Measurements from ENCODE around the gene CELA2B. TPM values are rescaled to one million over a fixed set of nuclear protein-coding genes. Genes with fewer than 3 reads are reported as not detected.
"Not testable (repeated sequence)": the region's sequence is repeated elsewhere in the genome, so short reads cannot be mapped to it uniquely, and the experiment has no call there.

The CELA2B gene
- total and polyA plus RNA-seq, 2 donors (not counting 1 experiment from before 2014, with no cell fraction given), result not detected

DNA sequence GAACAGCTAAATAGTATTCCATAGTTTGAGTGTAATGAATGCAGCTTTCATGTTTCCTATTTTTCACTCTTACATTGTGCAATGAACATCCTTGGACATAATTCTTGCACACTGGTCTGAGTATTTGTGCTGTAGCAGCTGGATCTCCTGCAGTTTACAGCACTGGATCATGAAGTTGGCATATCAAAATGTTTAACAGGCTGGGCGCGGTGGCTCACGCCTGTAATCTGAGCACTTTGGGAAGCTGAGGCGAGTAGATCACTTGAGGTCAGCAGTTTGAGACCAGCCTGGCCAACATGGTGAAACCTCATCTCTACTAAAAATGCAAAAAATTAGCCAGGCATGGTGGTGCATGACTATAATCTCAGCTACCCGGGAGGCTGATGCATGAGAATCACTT is 4.8 kb upstream of the CELA2B start:
- H3K4me3 ChIP-seq (ENCODE audit: control extremely low read depth in 1 of 5, extremely low read depth in 1 of 5, insufficient read depth in 1 of 5, low read depth in 2 of 5, low read length in 4 of 5); H3K9me3 ChIP-seq (ENCODE audit: control extremely low read depth in 1 of 3, control insufficient read depth in 2 of 3, insufficient read depth in 1 of 3, low read length in 2 of 3); POLR2A ChIA-PET; H3K4me3 Mint-ChIP-seq; intact Hi-C loops (cut with micrococcal nuclease); H3K27ac Mint-ChIP-seq; H3K79me2 ChIP-seq (ENCODE audit: control insufficient read depth, insufficient read depth, low read length); H3K9ac ChIP-seq (ENCODE audit: low read length); DNase-seq; H3K36me3 ChIP-seq (replicated peaks in 1 of 2; ENCODE audit: control extremely low read depth in 1 of 2, control insufficient read depth in 1 of 2, extremely low read depth in 1 of 2, insufficient read depth in 2 of 2, low read length in 1 of 2); H3K27me3 ChIP-seq (replicated peaks in 1 of 4; ENCODE audit: control extremely low read depth in 1 of 4, control insufficient read depth in 3 of 4, insufficient read depth in 4 of 4, low read length in 3 of 4); H2AFZ ChIP-seq (ENCODE audit: insufficient read depth, low read depth, low read length, poor library complexity, severe bottlenecking); H3K9me3 Mint-ChIP-seq (ENCODE audit: insufficient read depth); H3K27me3 Mint-ChIP-seq; H4K20me1 ChIP-seq (ENCODE audit: control insufficient read depth, insufficient read depth, low read length, poor library complexity, severe bottlenecking); H3K4me2 ChIP-seq (replicated peaks; ENCODE audit: low read depth, low read length, poor library complexity, severe bottlenecking); H3K4me1 ChIP-seq (ENCODE audit: control insufficient read depth in 2 of 2, insufficient read depth in 2 of 2, low read length in 2 of 2); ATAC-seq (ENCODE audit: low read depth); H3K4me1 Mint-ChIP-seq; H3K27ac ChIP-seq (ENCODE audit: low read length in 2 of 2): not testable (repeated sequence)
- 92% methylated on average over 5 of the region's 5 CpGs for WGBS (ENCODE audit: insufficient coverage)
- CTCF ChIA-PET, result interaction anchor here (0.7 kb wide), 1 partner anchor 873 kb away, joined by 3 read pairs; no protein-coding TSS in a partner anchor

DNA sequence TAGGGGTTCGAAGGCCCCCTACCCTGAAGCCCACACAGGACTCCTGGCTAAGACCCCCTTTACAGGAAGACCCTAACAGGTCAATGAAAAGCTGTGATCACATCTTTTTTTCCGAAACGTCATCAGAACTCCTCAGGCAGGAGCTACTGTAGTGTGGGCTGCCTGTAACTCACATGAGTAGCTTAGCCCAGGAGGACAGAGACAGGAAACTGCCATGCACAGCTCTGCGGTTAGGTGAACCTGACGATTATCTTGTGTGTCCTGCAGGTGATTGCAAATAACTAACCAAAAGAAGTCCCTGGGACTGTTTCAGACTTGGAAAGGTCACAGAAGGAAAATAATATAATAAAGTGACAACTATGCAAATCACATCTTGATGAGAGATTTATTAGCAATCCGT is 4.2 kb upstream of the CELA2B start:
- H3K4me3 ChIP-seq (ENCODE audit: control extremely low read depth in 1 of 5, extremely low read depth in 1 of 5, insufficient read depth in 1 of 5, low read depth in 2 of 5, low read length in 4 of 5); H3K36me3 ChIP-seq (replicated peaks in 1 of 2; ENCODE audit: control extremely low read depth in 1 of 2, control insufficient read depth in 1 of 2, extremely low read depth in 1 of 2, insufficient read depth in 2 of 2, low read length in 1 of 2); H3K4me2 ChIP-seq (replicated peaks; ENCODE audit: low read depth, low read length, poor library complexity, severe bottlenecking); H3K4me1 Mint-ChIP-seq; H3K4me3 Mint-ChIP-seq; H3K27me3 Mint-ChIP-seq; H3K27ac Mint-ChIP-seq; intact Hi-C loops (cut with micrococcal nuclease); H3K4me1 ChIP-seq (ENCODE audit: control insufficient read depth in 2 of 2, insufficient read depth in 2 of 2, low read length in 2 of 2); H3K27ac ChIP-seq (ENCODE audit: low read length in 2 of 2); CTCF ChIA-PET; H3K9ac ChIP-seq (ENCODE audit: low read length); DNase-seq; H3K79me2 ChIP-seq (ENCODE audit: control insufficient read depth, insufficient read depth, low read length); H2AFZ ChIP-seq (ENCODE audit: insufficient read depth, low read depth, low read length, poor library complexity, severe bottlenecking); POLR2A ChIA-PET; ATAC-seq (ENCODE audit: low read depth); H3K9me3 ChIP-seq (ENCODE audit: control extremely low read depth in 1 of 3, control insufficient read depth in 2 of 3, insufficient read depth in 1 of 3, low read length in 2 of 3); H3K9me3 Mint-ChIP-seq (ENCODE audit: insufficient read depth); H3K27me3 ChIP-seq (replicated peaks in 1 of 4; ENCODE audit: control extremely low read depth in 1 of 4, control insufficient read depth in 3 of 4, insufficient read depth in 4 of 4, low read length in 3 of 4); H4K20me1 ChIP-seq (ENCODE audit: control insufficient read depth, insufficient read depth, low read length, poor library complexity, severe bottlenecking): not testable (repeated sequence)
- WGBS (ENCODE audit: insufficient coverage), result 87% methylated on average over 3 of the region's 6 CpGs

DNA sequence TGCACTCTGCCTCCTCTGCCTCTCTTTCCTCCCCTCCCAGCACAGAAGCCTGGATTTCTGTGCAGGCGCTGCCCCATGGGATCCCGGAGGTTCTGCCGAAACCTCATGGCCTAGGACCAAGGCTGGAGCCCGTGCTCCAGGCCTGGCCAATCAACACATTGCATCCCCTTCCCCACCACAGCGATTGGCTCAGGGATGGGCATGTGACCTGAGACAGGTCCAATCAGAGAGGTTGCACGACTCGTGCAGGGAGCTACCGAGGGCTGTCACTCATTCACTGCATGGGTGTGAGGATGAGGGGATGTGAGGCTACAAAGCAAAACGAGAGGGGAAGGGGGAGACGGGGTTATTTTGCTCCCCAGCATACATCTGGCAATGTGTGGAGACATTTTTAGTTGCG is 3.3 kb upstream of the CELA2B start:
- Mint-ChIP-seq H3K27ac (no peak overlapping the region), H3K9me3 (ENCODE audit: insufficient read depth) (no peaks in the 10 kb centered on the region), H3K27me3 (no peaks in the 10 kb centered on the region), H3K4me3 (no peak overlapping the region), H3K4me1 (no peaks in the 10 kb centered on the region)
- no peak overlapping the region for H3K9ac ChIP-seq (ENCODE audit: low read length)
- 93% methylated on average over 9 of the region's 11 CpGs for WGBS (ENCODE audit: insufficient coverage)
- no peak overlapping the region for H3K4me3 ChIP-seq (ENCODE audit: control extremely low read depth in 1 of 5, extremely low read depth in 1 of 5, insufficient read depth in 1 of 5, low read depth in 2 of 5, low read length in 4 of 5)
- ChIA-PET CTCF (no interaction called here), POLR2A (no interaction called here)
- H3K4me2 ChIP-seq (replicated peaks; ENCODE audit: low read depth, low read length, poor library complexity, severe bottlenecking), result no peak overlapping the region
- no peaks in the 10 kb centered on the region for H3K36me3 ChIP-seq (replicated peaks in 1 of 2; ENCODE audit: control extremely low read depth in 1 of 2, control insufficient read depth in 1 of 2, extremely low read depth in 1 of 2, insufficient read depth in 2 of 2, low read length in 1 of 2)
- ATAC-seq (ENCODE audit: low read depth) (no peak), DNase-seq (no peak)
- TF ChIP-seq, protein P1, sequence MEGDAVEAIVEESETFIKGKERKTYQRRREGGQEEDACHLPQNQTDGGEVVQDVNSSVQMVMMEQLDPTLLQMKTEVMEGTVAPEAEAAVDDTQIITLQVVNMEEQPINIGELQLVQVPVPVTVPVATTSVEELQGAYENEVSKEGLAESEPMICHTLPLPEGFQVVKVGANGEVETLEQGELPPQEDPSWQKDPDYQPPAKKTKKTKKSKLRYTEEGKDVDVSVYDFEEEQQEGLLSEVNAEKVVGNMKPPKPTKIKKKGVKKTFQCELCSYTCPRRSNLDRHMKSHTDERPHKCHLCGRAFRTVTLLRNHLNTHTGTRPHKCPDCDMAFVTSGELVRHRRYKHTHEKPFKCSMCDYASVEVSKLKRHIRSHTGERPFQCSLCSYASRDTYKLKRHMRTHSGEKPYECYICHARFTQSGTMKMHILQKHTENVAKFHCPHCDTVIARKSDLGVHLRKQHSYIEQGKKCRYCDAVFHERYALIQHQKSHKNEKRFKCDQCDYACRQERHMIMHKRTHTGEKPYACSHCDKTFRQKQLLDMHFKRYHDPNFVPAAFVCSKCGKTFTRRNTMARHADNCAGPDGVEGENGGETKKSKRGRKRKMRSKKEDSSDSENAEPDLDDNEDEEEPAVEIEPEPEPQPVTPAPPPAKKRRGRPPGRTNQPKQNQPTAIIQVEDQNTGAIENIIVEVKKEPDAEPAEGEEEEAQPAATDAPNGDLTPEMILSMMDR (IDR thresholded peaks at IDR 0.05), result no peak
- TF ChIP-seq EZH2 (IDR thresholded peaks at IDR 0.05; ENCODE audit: borderline replicate concordance, insufficient read depth, low read depth, low read length, poor library complexity, severe bottlenecking), result no peak
- no peaks in the 10 kb centered on the region for H3K27me3 ChIP-seq (replicated peaks in 1 of 4; ENCODE audit: control extremely low read depth in 1 of 4, control insufficient read depth in 3 of 4, insufficient read depth in 4 of 4, low read length in 3 of 4)
- H3K79me2 ChIP-seq (ENCODE audit: control insufficient read depth, insufficient read depth, low read length), result no peaks in the 10 kb centered on the region
- no peak overlapping the region for H3K27ac ChIP-seq (ENCODE audit: low read length in 2 of 2)
- peaks cover 0 to 2% (median 0%) of the 10 kb centered on the region in 3 donors for H3K9me3 ChIP-seq (ENCODE audit: control extremely low read depth in 1 of 3, control insufficient read depth in 2 of 3, insufficient read depth in 1 of 3, low read length in 2 of 3)
- no peak overlapping the region for H2AFZ ChIP-seq (ENCODE audit: insufficient read depth, low read depth, low read length, poor library complexity, severe bottlenecking)
- intact Hi-C loops (cut with micrococcal nuclease), result no loop called here
- no peaks in the 10 kb centered on the region for H4K20me1 ChIP-seq (ENCODE audit: control insufficient read depth, insufficient read depth, low read length, poor library complexity, severe bottlenecking)
- no peaks in the 10 kb centered on the region for H3K4me1 ChIP-seq (ENCODE audit: control insufficient read depth in 2 of 2, insufficient read depth in 2 of 2, low read length in 2 of 2)
